NCI-H1048 (cell line): ENCODE measurements around the gene MLEC.

Source experiments
- DNase-seq: peaks from one replicate; lab custom pipeline; 2025; lab: John Stamatoyannopoulos, UW

The MLEC gene

DNA sequence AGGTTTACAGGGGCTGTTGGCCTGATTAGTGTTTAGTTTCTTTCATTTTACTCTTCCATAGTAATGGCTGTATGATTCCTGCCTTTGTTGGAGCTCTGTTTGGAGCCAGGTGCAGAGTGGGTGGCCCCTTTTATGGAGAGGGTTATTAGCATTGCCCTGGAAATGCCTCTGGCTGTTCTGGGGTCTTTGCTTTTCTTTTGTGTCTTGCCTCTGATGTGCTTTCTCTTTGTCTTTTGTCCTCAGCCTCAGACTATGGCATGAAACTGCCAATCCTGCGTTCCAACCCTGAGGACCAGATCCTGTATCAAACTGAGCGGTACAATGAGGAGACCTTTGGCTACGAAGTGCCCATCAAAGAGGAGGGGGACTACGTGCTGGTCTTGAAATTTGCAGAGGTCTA, 6.9 kb downstream of the MLEC start:
- DNase-seq, result no peak

GRCh38 chr12:120696626-120697025, 9.7 kb downstream of the MLEC start:
- DNase-seq, result no peak

- DNase-seq, result no peak
Measured at GRCh38 chr12:120697344-120697743, 10.4 kb downstream of the MLEC start.

DNA sequence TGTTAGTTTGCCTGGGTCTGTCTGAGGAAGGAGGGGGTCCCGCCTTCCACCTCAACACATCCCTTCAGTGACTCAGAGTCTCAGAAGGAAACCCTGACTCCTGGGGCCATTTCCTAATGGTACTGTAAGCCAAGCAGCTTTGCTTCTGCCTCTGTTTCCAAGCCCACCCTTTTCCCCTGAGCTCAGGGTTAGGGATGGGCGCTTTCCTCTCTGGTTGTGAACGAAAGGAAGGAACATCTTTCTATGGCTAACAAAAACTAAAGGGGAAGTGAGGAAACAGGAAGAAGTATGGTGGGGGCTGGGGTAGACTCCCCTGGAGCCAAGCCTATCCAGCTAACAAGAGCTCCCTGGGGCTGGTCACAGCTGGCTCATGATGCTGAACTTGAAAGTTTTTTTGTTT, 11.7 kb downstream of the MLEC start:
- no peak for DNase-seq

DNA sequence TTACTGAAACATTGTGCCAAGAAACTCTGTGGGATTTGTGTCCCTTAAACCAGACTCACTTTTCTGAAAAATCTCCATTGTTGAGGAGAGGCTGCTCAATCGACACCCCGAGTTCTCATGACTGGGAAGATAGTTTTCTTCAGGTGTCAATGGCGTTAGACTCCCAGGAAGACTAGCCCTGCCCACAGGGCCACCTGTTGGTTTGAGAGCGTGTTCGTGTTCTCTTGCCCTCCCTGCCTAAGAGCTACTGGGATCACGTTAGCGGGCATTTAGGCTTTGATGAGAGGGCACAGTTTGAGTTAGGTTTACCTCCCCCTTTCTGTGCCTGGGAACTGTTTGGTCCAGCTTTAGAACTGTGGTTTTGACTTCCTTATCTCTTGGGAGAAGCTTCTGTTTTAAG, 12.6 kb downstream of the MLEC start:
- DNase-seq, result no peak

- DNase-seq, result no peak
Measured at GRCh38 chr12:120700886-120701285, 13.9 kb downstream of the MLEC start.

DNA sequence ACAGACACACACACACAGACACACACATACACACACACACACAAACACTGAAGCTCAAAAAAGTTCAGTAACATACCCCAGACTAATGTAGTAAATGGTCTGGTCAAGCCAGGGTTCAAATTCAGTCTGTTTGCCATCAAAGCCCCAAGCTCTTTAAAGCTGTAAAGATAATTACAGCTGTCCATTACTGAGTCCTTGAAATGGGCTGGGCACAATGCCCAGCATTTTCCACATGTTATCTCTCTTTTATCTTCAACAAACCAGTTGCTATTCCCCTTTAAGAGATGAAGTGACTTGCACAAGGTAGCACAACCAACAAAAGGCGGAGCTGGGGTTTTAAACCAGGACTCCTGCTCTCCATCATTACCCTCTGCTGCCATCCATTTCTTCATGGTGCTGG, 15.7 kb downstream of the MLEC start:
- DNase-seq, result no peak

- DNase-seq, result no peak
Measured at GRCh38 chr12:120703311-120703942, 16.5 kb downstream of the MLEC start.

- no peak for DNase-seq
Measured at GRCh38 chr12:120705618-120706017, 18.7 kb downstream of the MLEC start.

GRCh38 chr12:120706029-120706428, 19.1 kb downstream of the MLEC start:
- no peak for DNase-seq

- DNase-seq, result no peak
Measured at GRCh38 chr12:120708651-120709050, 21.7 kb downstream of the MLEC start.

DNA sequence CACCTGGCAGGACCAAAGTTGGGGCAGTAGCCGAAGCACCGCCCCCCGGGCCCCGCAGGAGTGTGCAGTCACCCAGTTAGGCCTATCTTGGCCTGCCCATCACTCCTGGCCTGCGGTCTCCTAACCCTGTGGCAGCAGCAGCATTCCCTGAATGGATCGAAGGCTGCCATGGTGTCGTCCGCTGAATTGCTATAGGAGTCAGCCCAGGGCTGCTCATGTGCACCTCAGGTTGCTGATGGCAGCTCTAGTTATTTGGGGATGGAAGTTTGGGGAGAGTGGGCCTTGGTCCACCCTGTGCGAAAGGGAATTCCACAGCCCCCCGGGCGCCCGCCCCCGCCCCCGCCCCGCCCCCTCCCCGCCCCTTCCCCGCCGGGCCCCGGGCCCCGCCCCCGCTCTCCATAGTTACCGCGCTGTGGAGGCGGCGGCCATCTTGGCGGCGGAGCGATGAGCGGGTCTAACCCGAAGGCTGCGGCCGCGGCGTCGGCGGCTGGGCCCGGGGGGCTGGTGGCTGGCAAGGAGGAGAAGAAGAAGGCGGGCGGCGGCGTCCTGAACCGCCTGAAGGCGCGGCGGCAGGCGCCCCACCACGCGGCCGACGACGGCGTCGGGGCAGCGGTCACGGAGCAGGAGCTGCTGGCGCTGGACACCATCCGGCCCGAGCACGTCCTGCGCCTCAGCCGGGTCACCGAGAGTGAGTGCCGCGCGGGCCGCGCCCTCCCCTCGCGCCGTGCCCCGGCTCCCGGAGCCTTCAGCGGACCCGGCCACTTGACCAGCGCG, 23.3 kb downstream of the MLEC start, which contains the start of gene UNC119B:
Gene UNC119B (plus strand): TSS at position 428 of the 774 bp plus-strand sequence. CDS start 17 bp downstream, at position 445.
- DNase-seq, result no peak

GRCh38 chr12:120710805-120711296, 23.9 kb downstream of the MLEC start:
- no peak for DNase-seq

DNA sequence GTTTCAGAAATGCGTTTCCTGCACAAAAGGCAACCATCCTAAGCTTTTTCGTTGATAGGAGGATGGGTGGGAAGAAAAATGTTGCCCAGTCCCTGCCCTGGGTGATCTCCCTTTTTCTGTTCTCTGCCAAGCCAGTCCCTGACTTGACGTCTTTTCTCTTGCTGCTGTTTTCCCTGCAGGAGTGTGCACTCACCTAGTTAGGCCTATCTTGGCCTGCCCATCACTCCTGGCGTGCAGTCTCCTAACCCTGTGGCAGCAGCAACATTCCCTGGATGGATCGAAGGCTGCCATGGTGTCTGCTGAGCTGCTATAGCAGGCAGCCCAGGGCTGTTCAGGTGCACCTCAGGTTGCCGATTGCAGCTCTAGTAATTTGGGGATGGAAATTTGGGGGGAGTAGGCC, 24.5 kb downstream of the MLEC start:
- DNase-seq, result no peak

- no peak for DNase-seq
Measured at GRCh38 chr12:120712610-120713009, 25.7 kb downstream of the MLEC start.

DNA sequence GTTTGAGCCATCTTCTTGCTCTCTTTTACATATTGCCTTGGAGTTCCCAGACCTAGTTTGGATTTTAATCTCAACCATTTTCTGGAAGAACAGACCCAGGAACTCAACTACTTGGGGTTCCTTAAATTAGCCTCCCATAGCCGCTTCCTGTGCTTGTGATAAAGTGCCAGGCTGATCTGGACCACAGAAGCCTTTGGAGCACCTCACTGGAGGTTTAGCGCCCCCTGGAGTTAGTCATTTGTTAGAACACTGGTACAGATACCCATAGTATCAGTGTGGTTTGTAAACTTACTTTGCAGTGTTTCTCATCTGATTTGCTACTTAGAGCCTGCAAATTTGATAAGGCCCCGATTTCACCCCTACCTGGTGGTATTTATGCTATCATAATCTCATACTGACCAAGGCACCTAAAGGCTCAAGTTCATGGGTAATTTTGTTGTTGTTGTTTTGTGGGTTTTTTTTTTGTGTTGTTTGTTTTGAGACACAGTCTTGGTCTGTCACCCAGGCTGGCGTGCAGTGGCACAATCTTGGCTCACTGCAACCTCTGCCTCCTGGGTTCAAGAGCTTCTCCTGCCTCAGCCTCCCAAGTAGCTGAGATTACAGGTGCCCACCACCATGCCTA, 27.0 kb downstream of the MLEC start:
- DNase-seq, result peak; percentile 66

DNA sequence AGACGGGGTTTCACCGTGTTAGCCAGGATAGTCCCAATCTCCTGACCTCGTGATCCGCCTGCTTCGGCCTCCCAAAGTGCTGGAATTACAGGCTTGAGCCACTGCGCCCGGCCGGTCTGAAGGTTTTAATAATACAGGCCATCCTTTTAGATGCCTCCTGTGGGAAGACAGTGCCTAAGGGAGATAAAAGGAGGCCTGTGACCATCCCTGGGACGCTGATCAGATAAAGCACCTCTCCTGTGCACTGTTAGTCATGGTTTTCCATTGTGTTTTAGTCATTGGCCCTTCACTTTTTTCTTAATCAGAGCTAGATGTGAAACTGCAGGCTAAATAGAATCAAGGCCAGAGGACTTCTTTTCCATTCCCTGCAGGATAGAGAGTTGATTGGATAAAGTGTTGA, 31.1 kb downstream of the MLEC start:
- DNase-seq, result no peak

DNA sequence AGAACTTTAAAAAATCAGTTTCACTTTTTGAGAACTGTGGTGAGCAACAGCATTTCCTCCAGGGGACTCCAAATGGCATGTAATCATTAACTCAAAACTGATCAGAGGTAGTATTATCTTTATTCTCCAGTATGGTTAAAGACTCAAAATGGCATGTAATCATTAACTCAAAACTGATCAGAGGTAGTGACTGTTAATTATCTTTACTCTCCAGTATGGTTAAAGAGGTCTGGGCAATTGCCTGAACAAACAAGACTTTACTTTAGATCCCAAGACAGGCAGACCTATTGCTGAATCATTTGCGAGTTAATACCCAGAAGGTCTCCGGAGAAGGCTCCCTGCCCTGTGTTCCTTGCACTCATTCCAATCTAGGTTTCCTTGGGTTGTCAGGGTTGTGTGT, 32.1 kb downstream of the MLEC start:
- DNase-seq, result no peak

GRCh38 chr12:120719496-120720233, 32.7 kb downstream of the MLEC start:
- no peak for DNase-seq

DNA sequence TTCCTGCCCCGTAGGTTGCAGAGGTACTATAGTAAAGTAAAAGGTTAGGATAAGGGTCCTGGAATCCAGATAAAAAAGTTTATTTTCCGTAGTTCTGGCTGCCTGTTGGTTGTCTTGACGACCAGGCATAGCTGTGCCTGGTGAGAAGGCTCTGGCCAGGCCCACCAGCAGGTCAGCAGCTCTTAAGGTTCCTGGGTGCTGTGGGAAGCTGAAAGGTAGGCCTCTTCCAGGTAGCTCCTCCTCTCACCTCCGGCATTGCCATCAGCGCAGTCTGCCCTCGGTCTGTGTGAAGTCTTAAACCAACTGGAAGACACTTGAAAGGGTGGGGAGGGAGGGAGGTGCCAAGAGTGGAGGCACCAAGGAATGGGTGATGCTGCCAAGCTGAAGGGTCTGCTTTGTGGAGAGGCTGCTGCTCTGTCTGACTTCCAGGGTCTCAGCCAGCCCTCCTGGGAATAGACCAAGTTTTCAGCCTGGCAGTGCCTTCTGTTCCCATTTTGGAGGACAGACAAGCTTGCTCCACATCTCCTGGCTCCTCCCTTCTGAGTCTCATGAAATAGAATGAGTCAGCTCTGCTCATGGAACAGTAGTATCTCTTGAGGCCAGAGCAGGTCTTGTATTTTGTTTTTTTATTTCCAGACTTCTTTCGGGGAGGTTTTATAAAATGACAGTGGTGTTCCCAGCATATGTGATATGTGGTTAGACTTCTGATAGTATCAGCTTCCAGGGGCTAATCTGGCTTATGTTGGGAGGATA, 33.5 kb downstream of the MLEC start:
- no peak for DNase-seq

- DNase-seq, result no peak
Measured at GRCh38 chr12:120720987-120721801, 34.2 kb downstream of the MLEC start.
